Upper lobe of left lung (tissue), 6 donors: ENCODE results near the gene MYADM. TPM values are rescaled to one million over a fixed set of nuclear protein-coding genes. Genes with fewer than 3 reads are reported as not detected.

ENCODE experiments used
- ATAC-seq, 2 donors: fragments of 200-7000 bp; cut with Tn5 transposase; one replicate each; pipeline ENCODE4 v1.9.1; 2022; ENCODE audit warnings: mild to moderate bottlenecking in 2 of 2, moderate library complexity in 2 of 2; ENCODE audit not compliant: low FRiP score in 2 of 2
- DNase-seq, 2 donors: peaks; one replicate each; pipeline ENCODE4 v3.0.0-alpha.2; 2019 to 2020
- H3K27ac ChIP-seq, 4 donors: fragments of 200-600 bp; sonication (generic); one replicate each; pipeline ENCODE4 v1.5.1; 2016 to 2019
- H3K27me3 ChIP-seq, 4 donors: fragments of 200-600 bp; sonication (generic); one replicate each; pipeline ENCODE4 v1.5.1; 2017 to 2019
- H3K36me3 ChIP-seq, 4 donors: fragments of 200-600 bp; sonication (generic); one replicate each; pipeline ENCODE4 v1.5.1; 2016 to 2019
- H3K4me1 ChIP-seq, 4 donors: fragments of 200-600 bp; sonication (generic); one replicate each; pipeline ENCODE4 v1.5.1; 2018 to 2019
- H3K4me3 ChIP-seq, 4 donors: fragments of 200-600 bp; sonication (generic); one replicate each; pipeline ENCODE4 v1.5.1; 2017 to 2019; ENCODE audit warnings: mild to moderate bottlenecking in 2 of 4, moderate library complexity in 1 of 4
- H3K9me3 ChIP-seq, 4 donors: fragments of 200-600 bp; sonication (generic); one replicate each; pipeline ENCODE4 v1.5.1; 2018 to 2019
- CTCF ChIP-seq, 6 experiments: fragments of 450-650 bp in 4 of 6; fragments of 200-600 bp in 2 of 6; sonication (generic) in 2 of 6; IDR thresholded peaks; one replicate each; pipeline ENCODE4 v1.5.1; 2016 to 2019; ENCODE audit warnings: antibody characterized with exemption in 6 of 6
- EP300 ChIP-seq, 4 donors: sonication (generic); formaldehyde crosslinking; IDR thresholded peaks; one replicate each; pipeline ENCODE4 v1.5.1; 2017; ENCODE audit warnings: antibody characterized with exemption in 4 of 4, control low read depth in 2 of 4
- POLR2A ChIP-seq, 4 donors: fragments of 450-650 bp; IDR thresholded peaks; one replicate each; pipeline ENCODE4 v1.5.1; 2016 to 2017; ENCODE audit warnings: antibody characterized with exemption in 4 of 4, mild to moderate bottlenecking in 2 of 4
- POLR2AphosphoS5 ChIP-seq, 2 donors: sonication (generic); formaldehyde crosslinking; IDR thresholded peaks; one replicate each; pipeline ENCODE4 v1.5.1; 2017; ENCODE audit warnings: antibody characterized with exemption in 2 of 2
- WGBS, 2 donors: methylation state at CpG; one replicate each; pipeline ENCODE4 v1.1.5; 2017 to 2018; 5-methylcytosine and 5-hydroxymethylcytosine counted together
- total RNA-seq, 6 donors: library from RNA; depleted of rRNA in 4 of 6; stranded (reverse); fragments of >200 nt in 4 of 6; gene quantifications; one replicate each; pipeline versions ENCODE4 v1.1.0 to v1.2.1, GENCODE V29; 2016 to 2021
- donor health status: DM: no; HTN: no; CAD: no; lungs with moderate emphysema.
- donor health status: DM: no; HTN: yes; CAD: no; lungs with severe emphysema.

The MYADM gene
- 100 to 1,000 TPM in 4 of 6 donors, 10 to 100 TPM in 2; 31.4 to 312 (median 145) TPM for total RNA-seq

- DNase-seq (peak; percentile 98 to 100), ATAC-seq (peak; percentile 76 to 97)
- peaks cover 0 to 16% (median 3%) of the 10 kb centered on the region in 4 donors for H3K36me3 ChIP-seq
- WGBS, 2 donors = 3 to 9% methylated on average over 12 to 19 of the region's 37 CpGs
- TF ChIP-seq POLR2AphosphoS5 (IDR thresholded peaks at IDR 0.05) (peak; percentile 78 to 93), CTCF (IDR thresholded peaks at IDR 0.05) (no peak), EP300 (IDR thresholded peaks at IDR 0.05) (peak in 3 of 4 donors; percentile 23 to 83 (median 56)), POLR2A (IDR thresholded peaks at IDR 0.05) (peak; percentile 21 to 91 (median 68))
- H3K4me1 ChIP-seq = peaks cover 30 to 64% (median 44%) of the 10 kb centered on the region in 4 donors
- no peaks in the 10 kb centered on the region for H3K9me3 ChIP-seq
- H3K4me3 ChIP-seq = peak within 1 kb of the TSS; percentile 60 to 95 (median 78)
- H3K27me3 ChIP-seq = no peaks in the 10 kb centered on the region
- peak within 1 kb of the TSS; percentile 91 to 98 (median 96) for H3K27ac ChIP-seq
These were observed at the start of gene MYADM for GRCh38 chr19:53867225-53868090. MYADM (plus strand) TSS chr19:53867883; CDS start chr19:53873530, 5,647 bp downstream.

GRCh38 chr19:53818756-53819155, 48.9 kb upstream of the MYADM start:
- Histone ChIP-seq H3K27me3 (no peaks in the 10 kb centered on the region), H3K9me3 (no peaks in the 10 kb centered on the region), H3K27ac (no peak overlapping the region), H3K36me3 (no peaks in the 10 kb centered on the region), H3K4me1 (no peaks in the 10 kb centered on the region), H3K4me3 (no peak overlapping the region)
- TF ChIP-seq CTCF (IDR thresholded peaks at IDR 0.05) (no peak), POLR2AphosphoS5 (IDR thresholded peaks at IDR 0.05) (no peak), POLR2A (IDR thresholded peaks at IDR 0.05) (no peak)
- no peak for ATAC-seq
- 86 to 90% methylated on average over 13 of the region's 13 CpGs for WGBS, 2 donors
- no peak for DNase-seq

GRCh38 chr19:53819861-53820260, 47.8 kb upstream of the MYADM start:
- WGBS, 2 donors = 67 to 69% methylated on average over 5 of the region's 5 CpGs
- H3K4me3 ChIP-seq = no peak overlapping the region
- no peaks in the 10 kb centered on the region for H3K36me3 ChIP-seq
- H3K9me3 ChIP-seq = no peaks in the 10 kb centered on the region
- no peaks in the 10 kb centered on the region for H3K4me1 ChIP-seq
- no peak overlapping the region for H3K27ac ChIP-seq
- no peaks in the 10 kb centered on the region for H3K27me3 ChIP-seq
- no peak for ATAC-seq
- DNase-seq = no peak
- TF ChIP-seq EP300 (IDR thresholded peaks at IDR 0.05) (no peak), POLR2A (IDR thresholded peaks at IDR 0.05) (no peak), POLR2AphosphoS5 (IDR thresholded peaks at IDR 0.05) (no peak), CTCF (IDR thresholded peaks at IDR 0.05) (no peak)

- 70 to 75% methylated on average over 12 of the region's 12 CpGs for WGBS, 2 donors
- Histone ChIP-seq H3K36me3 (no peaks in the 10 kb centered on the region), H3K27me3 (no peaks in the 10 kb centered on the region), H3K4me1 (no peaks in the 10 kb centered on the region), H3K4me3 (peak overlapping the region in 3 of 4 donors; percentile 13 to 44 (median 17)), H3K9me3 (no peaks in the 10 kb centered on the region), H3K27ac (peak overlapping the region; percentile 64 to 85 (median 76))
- peak; percentile 30 to 31 for ATAC-seq
- no peak for TF ChIP-seq CTCF (IDR thresholded peaks at IDR 0.05)
- no peak for TF ChIP-seq EP300 (IDR thresholded peaks at IDR 0.05)
- TF ChIP-seq POLR2AphosphoS5 (IDR thresholded peaks at IDR 0.05) = no peak
- TF ChIP-seq POLR2A (IDR thresholded peaks at IDR 0.05) = no peak
- peak in 1 of 2 donors; percentile 37 for DNase-seq
These were observed 44.1 kb upstream of the MYADM start for GRCh38 chr19:53823380-53824120.
